Neural cell (in vitro differentiated cells): ENCODE measurements around the gene SMOC1. TPM values are rescaled to one million over a fixed set of nuclear protein-coding genes. Genes with fewer than 3 reads are reported as not detected.

Source experiments
- H2AFZ ChIP-seq: fragments of 200-600, 300-800 bp; sonication (generic), shearing (Covaris generic); 2 replicates; pipeline ENCODE4 v1.6.0; 2014; ENCODE audit warnings: low read depth, mild to moderate bottlenecking, antibody characterized with exemption, low read length, moderate library complexity
- H3F3A ChIP-seq: fragments of 200-600 bp; shearing (Covaris generic); 2 replicates; pipeline ENCODE4 v1.6.1; 2016; ENCODE audit warnings: mild to moderate bottlenecking, moderate library complexity, mixed read lengths, antibody characterized with exemption, low read length; ENCODE audit not compliant: insufficient read depth, poor library complexity, severe bottlenecking
- H3K27ac ChIP-seq: fragments of 200-600, 300-800 bp; sonication (generic), shearing (Covaris generic); 2 replicates; pipeline ENCODE4 v1.5.1; 2014; ENCODE audit warnings: mild to moderate bottlenecking, low read length, moderate library complexity
- H3K27me3 ChIP-seq: fragments of 300-800, 200-600 bp; sonication (generic), shearing (Covaris generic); 2 replicates; pipeline ENCODE4 v1.6.0; 2014; ENCODE audit warnings: mild to moderate bottlenecking, low read depth, low read length, moderate library complexity; ENCODE audit not compliant: insufficient read depth
- H3K36me3 ChIP-seq: fragments of 300-800, 200-600 bp; sonication (generic), shearing (Covaris generic); 2 replicates; pipeline ENCODE4 v1.5.1; 2014; ENCODE audit warnings: mild to moderate bottlenecking, antibody characterized with exemption, low read length, moderate library complexity; ENCODE audit not compliant: insufficient read depth
- H3K4me2 ChIP-seq: fragments of 300-800, 200-600 bp; sonication (generic), shearing (Covaris generic); 2 replicates; pipeline ENCODE4 v1.6.0; 2014; ENCODE audit warnings: mild to moderate bottlenecking, low read length
- H3K4me3 ChIP-seq: fragments of 300-800, 200-600 bp; sonication (generic), shearing (Covaris generic); 2 replicates; pipeline ENCODE4 v1.5.1; 2014; ENCODE audit warnings: mild to moderate bottlenecking, low read length, moderate library complexity
- H3K79me2 ChIP-seq: fragments of 200-600 bp; shearing (Covaris generic); replicated peaks from 2 replicates; pipeline ENCODE4 v1.6.0; 2014; ENCODE audit warnings: mild to moderate bottlenecking, low read length, moderate library complexity; ENCODE audit not compliant: insufficient read depth
- H3K9ac ChIP-seq: fragments of 300-800, 200-600 bp; sonication (generic), shearing (Covaris generic); 2 replicates; pipeline ENCODE4 v1.6.1; 2016; ENCODE audit warnings: mild to moderate bottlenecking, low read length, mixed read lengths
- H3K9me2 ChIP-seq: fragments of 200-600 bp; shearing (Covaris generic); 2 replicates; pipeline ENCODE4 v1.6.1; 2016; ENCODE audit warnings: mild to moderate bottlenecking, low read length, mixed read lengths; ENCODE audit not compliant: insufficient read depth
- H3K9me3 ChIP-seq: fragments of 200-600, 300-800 bp; sonication (generic), shearing (Covaris generic); 2 replicates; pipeline ENCODE4 v1.6.1; 2016; ENCODE audit warnings: mild to moderate bottlenecking, mixed run types, low read length, moderate library complexity, mixed read lengths
- H4K20me1 ChIP-seq: fragments of 200-600 bp; shearing (Covaris generic); 2 replicates; pipeline ENCODE4 v1.6.1; 2016; ENCODE audit warnings: mild to moderate bottlenecking, mixed run types; ENCODE audit not compliant: insufficient read depth
- CTCF ChIP-seq: fragments of 450-650 bp; IDR thresholded peaks from 2 replicates; pipeline ENCODE4 v1.5.1; 2014; ENCODE audit warnings: antibody characterized with exemption, mild to moderate bottlenecking, moderate library complexity; ENCODE audit not compliant: poor library complexity, severe bottlenecking
- EP300 ChIP-seq: fragments of 450-650 bp; conservative IDR thresholded peaks from 2 replicates; pipeline ENCODE4 v1.6.1; 2014; ENCODE audit warnings: antibody characterized with exemption, mild to moderate bottlenecking, moderate library complexity; ENCODE audit not compliant: poor library complexity, severe bottlenecking
- EZH2 ChIP-seq: fragments of 200-600, 300-800 bp; shearing (Covaris generic), sonication (generic); IDR thresholded peaks from 2 replicates; pipeline ENCODE4 v1.6.1; 2014; ENCODE audit warnings: antibody characterized with exemption, low read length, borderline replicate concordance, mild to moderate bottlenecking; ENCODE audit not compliant: insufficient read depth, poor library complexity, severe bottlenecking
- MXI1 ChIP-seq: fragments of 450-650 bp; conservative IDR thresholded peaks from 2 replicates; pipeline ENCODE4 v1.6.1; 2014; ENCODE audit warnings: antibody characterized with exemption, mild to moderate bottlenecking; ENCODE audit not compliant: poor library complexity, severe bottlenecking
- POLR2AphosphoS5 ChIP-seq: IDR thresholded peaks from 2 replicates; pipeline ENCODE4 v1.6.1; 2012
- RAD21 ChIP-seq: fragments of 450-650 bp; conservative IDR thresholded peaks from 2 replicates; pipeline ENCODE4 v1.6.1; 2014; ENCODE audit warnings: antibody characterized with exemption, mild to moderate bottlenecking, moderate library complexity
- REST ChIP-seq: IDR thresholded peaks from 2 replicates; pipeline ENCODE4 v1.6.1; 2012; ENCODE audit warnings: borderline replicate concordance
- SMC3 ChIP-seq: fragments of 450-650 bp; conservative IDR thresholded peaks from 2 replicates; pipeline ENCODE4 v1.6.1; 2014; ENCODE audit warnings: antibody characterized with exemption, mild to moderate bottlenecking, moderate library complexity; ENCODE audit not compliant: poor library complexity
- TAF1 ChIP-seq: IDR thresholded peaks from 2 replicates; pipeline ENCODE4 v1.6.1; 2012; ENCODE audit warnings: low read depth
- polyA plus RNA-seq: library from polyadenylated mRNA; depleted of rRNA; stranded (reverse); fragments of >200 nt; gene quantifications from 2 replicates; pipeline ENCODE4 v1.2.3, GENCODE V29; 2014

SMOC1 gene
- polyA plus RNA-seq, 1 donor from 2014 or later = 8.7 TPM

- H3K4me3 ChIP-seq = no peak overlapping the region
- H3K79me2 ChIP-seq = no peaks in the 10 kb centered on the region
- no peaks in the 10 kb centered on the region for H3K36me3 ChIP-seq
- H2AFZ ChIP-seq = no peak overlapping the region
- H3F3A ChIP-seq = no peaks in the 10 kb centered on the region
- H3K9ac ChIP-seq = no peak overlapping the region
- no peaks in the 10 kb centered on the region for H4K20me1 ChIP-seq
- no peak overlapping the region for H3K27ac ChIP-seq
- H3K4me2 ChIP-seq = no peak overlapping the region
- TF ChIP-seq REST = no peak
- no peak for TF ChIP-seq CTCF
- no peak for TF ChIP-seq POLR2AphosphoS5
- no peak for TF ChIP-seq MXI1
- TF ChIP-seq RAD21 = no peak
- no peak for TF ChIP-seq EZH2
- TF ChIP-seq TAF1 = no peak
- no peak for TF ChIP-seq SMC3
- no peak for TF ChIP-seq EP300
- no peaks in the 10 kb centered on the region for H3K9me3 ChIP-seq
- H3K9me2 ChIP-seq = no peaks in the 10 kb centered on the region
- no peaks in the 10 kb centered on the region for H3K27me3 ChIP-seq
These were observed 23.9 kb upstream of the SMOC1 start for GRCh38 chr14:69855180-69855832.

GRCh38 chr14:69858801-69859200 is 20.4 kb upstream of the SMOC1 start:
- H3K27ac ChIP-seq = no peak overlapping the region
- H4K20me1 ChIP-seq = no peaks in the 10 kb centered on the region
- H3K4me2 ChIP-seq = no peak overlapping the region
- H3K79me2 ChIP-seq = no peaks in the 10 kb centered on the region
- no peaks in the 10 kb centered on the region for H3K9me3 ChIP-seq
- no peaks in the 10 kb centered on the region for H3F3A ChIP-seq
- H3K36me3 ChIP-seq = no peaks in the 10 kb centered on the region
- H2AFZ ChIP-seq = no peak overlapping the region
- no peaks in the 10 kb centered on the region for H3K9me2 ChIP-seq
- no peak for TF ChIP-seq EP300
- TF ChIP-seq SMC3 = no peak
- no peak for TF ChIP-seq EZH2
- no peak for TF ChIP-seq POLR2AphosphoS5
- TF ChIP-seq REST = no peak
- no peak for TF ChIP-seq MXI1
- no peak for TF ChIP-seq RAD21
- TF ChIP-seq TAF1 = no peak
- no peak for TF ChIP-seq CTCF
- H3K27me3 ChIP-seq = no peaks in the 10 kb centered on the region
- H3K4me3 ChIP-seq = no peak overlapping the region
- no peak overlapping the region for H3K9ac ChIP-seq
